GM21526 (cell line): ENCODE results near the gene LDLRAP1.
"Not testable (repeated sequence)": the region's sequence is repeated elsewhere in the genome, so short reads cannot be mapped to it uniquely, and the experiment has no call there.

ENCODE experiments used
- ATAC-seq: cut with Tn5 transposase; IDR thresholded peaks from one replicate; pipeline ENCODE4 v1.9.1; 2021; ENCODE audit warnings: moderate library complexity; ENCODE audit not compliant: unreplicated experiment, low FRiP score

Gene LDLRAP1

DNA sequence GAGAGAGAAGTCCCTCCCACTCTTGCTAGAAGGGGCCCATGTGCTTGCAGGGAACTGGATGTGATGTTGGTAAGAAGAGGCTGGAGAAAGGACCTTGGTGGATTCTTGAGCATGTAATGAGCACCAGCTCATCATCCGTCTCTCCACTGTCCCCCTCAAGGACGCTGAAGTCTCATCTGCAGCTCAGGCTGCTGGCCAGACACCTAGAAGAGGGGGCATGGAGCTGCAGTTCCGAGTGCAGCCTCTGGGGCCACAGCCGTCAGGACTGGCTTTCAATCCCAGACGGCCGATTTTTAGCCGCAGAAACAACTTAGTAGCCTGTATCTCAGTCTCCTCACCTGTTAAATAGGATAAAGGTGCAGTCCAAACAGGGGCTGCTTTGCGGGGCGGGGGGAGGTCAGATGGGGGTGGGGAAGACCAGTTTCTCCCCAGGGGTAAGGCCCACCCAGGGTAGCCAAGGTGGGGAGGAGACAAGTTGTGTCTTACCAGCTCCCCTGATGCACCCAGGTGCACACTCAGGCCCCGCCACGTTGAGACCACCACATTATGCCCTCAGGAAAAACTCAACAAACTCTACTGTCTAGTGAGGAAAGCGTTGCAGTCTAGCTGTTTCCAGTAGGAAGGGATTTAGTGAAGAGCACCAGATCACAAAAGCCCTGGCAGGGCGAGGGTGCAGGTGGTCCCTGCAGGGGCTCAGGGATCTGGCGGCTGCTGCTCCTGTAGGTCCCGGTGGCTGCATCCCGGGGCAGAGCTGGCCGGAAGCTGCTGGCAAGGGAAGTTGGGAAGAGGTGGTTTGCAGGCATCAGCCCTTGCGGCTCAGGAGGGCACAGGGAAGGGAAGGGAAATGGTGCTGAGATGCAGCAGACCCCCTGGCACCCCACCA, 29.5 kb downstream of the LDLRAP1 start:
- no peak for ATAC-seq

DNA sequence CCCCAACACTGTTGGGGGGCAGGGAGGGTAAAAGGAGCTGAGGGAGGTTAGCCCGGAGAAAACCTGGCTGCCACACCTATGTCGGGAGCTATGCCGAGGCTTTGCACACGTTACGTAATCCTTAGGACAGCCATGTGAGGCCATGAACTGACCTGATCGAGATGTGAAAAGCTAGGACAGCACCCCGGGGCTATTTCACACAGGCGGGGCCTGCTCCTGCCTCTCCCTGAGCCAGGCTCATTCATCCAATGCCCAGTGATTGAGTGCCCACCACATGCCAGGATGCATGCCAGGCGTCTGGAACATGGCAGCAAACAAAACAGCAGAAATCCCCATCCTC, 30.2 kb downstream of the LDLRAP1 start:
- ATAC-seq: no peak

DNA sequence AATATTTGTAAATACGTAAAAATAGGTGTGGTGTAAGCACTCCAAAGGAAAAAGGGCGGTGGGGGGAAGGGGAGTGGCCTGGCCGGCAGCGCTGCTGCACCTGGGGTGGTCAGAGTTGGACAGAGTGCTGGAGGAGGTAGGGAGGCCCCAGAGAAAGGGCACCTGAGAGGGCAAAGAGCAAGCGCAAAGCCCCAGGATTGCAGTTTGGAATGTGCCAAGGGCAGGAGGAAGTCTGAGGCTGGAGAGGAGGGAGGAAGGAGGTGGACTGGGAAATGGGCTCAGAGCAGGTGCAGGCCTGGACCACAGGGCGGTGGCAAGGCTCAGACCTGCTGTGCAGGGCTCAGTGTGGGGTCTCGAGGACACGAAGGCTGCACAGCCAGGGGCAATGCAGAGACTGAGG, 30.6 kb downstream of the LDLRAP1 start:
- ATAC-seq: no peak

DNA sequence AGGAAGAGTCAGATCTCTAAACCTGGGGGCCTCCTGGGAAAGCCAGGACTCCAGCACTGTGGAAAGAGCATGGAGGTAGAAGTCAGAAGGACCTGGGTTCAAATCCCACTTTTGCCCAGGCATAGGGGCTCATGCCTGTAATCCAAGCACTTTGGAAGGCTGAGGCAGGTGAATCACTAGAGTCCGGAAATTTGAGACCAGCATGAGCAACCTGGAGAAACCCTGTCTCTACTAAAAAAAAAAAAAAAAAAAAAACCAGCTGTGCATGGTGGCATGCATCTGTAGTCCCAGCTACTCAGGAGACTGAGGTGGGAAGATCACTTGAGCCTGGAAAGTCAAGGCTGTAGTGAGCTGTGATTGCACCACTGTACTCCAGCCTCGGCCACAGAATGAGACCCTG, 31.8 kb downstream of the LDLRAP1 start:
- ATAC-seq: no peak

DNA sequence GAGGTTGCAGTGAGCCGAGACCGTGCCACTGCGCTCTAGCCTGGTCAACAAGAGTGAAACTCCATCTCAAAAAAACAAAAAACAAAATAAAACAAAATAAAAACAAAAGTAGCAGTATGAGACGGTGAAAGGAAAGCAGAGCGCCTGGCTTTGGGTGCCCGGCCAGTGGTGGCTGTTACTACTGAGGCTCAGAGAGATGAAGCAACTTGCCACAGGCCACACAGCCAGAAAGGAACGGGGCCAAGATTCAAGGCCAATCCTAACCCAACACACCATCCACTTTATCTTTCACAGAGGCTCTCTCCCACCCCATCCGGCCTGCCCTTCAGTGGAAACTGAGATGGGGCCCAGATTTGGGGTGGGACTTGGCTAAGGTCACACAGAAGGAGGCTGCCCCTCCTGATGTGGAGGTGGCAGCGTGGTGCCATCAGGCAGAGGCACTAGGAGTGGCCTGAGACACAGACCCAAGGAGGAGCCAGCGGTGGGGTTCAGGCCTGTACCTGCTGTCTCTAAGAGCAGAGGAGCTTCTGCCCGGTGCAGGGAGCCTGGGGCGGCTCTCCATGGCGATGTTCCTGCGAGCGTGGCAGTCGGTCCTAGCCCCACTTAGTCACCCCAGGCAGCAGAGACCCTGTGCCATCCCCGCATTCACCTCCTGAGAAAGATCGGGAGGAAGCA, 33.2 kb downstream of the LDLRAP1 start:
- no peak for ATAC-seq

DNA sequence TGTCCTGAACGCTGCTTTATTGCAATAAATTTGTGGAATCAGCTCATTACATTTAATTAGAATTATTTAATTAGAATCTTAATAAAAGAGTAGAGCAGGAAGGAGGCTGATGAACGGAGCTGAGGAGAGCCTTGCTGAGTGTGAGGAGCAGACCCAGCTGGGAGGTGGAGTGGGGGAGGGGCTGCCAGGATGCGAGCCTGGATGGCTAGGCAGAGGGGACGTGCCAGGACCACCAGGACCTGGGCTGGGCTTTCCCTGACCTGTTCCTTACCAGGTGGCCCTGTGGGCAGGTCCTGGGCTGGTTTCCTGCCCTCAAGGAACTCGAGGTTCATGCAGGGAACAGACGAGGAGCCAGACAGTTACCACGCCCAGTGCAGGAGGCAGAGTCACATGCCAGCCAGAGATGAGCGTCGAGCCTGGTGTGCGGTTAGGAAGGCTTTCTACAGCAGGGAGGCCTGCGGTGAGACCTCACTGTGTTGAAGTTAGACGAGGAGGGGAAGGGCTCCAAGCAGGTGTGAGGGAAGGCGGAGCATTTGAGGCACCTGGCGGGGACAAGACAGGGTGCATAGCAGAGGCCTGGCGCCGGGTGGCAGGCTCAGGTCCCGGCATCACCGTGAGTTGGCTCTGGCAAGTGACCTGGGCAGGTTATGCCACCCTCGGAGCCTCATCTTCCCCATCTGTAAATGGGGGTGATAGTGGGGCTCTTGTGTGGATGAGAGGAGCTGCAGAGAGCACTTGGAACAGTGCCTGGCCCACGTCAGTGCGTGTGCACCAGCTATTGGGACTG, 33.9 kb downstream of the LDLRAP1 start:
- no peak for ATAC-seq

DNA sequence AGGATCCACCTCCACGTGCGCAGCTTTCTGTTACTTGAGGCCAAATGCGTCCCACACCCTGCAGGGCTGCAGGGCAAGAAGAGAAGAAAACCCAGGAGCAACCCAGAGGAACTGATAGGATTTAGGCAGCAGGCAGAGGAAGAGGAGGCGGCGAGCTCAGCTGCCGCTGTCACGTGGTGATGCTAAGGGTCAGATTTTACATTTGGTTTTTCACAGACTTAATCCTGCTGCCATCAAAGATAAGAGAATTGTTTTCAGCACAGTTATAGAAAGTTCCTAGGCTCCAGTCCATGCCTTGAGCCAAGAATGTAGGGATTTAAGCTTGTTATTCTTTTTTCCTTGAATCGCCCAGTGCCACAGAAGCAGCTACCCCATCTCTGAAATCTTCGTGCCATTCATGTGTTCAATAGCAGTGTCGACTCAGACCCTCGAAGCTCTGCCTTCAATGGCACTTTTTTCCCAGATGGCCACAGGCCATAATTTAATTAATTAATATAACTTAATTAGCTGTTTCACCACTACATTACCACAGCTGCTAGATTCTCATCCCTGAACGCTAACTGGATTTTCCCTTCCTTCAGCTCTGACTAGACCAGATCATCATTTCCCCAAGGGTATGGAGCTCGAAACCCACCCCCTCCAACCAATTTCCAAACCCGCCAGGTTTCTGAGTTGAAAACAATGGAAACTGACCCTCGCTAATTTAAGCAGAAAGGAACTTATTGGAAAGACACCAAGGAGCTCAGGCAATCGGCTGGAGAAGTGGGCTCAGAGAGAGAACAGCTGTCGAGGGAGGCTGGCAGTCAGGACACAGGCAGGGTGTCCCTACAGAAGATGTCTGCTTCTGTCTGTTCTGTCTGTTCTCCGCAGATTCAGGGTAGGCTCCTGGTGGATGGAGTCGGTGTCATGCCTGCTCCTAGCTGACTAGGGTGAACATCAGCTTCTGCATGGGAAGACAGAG, 36.2 kb downstream of the LDLRAP1 start:
- no peak for ATAC-seq

DNA sequence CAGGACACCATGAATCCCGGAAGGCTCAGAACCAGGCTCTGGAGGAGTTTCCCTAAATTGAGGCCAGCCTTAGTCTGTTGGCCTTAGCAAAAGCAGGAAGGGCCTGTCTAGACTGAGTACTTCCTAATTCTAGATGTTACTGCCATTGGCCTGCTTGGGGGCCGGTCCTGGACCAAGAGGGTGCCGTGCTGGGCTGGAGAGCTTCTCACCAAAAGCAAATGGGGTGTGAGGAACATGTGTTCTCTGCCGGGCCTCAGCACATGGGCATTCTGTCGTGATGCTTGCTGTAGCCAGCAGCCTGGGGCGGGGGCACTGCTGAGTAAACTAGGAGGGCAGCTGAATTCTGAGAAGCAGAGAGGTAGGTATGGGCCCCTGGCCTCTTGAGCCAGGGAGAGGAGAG, 37.5 kb downstream of the LDLRAP1 start:
- no peak for ATAC-seq

DNA sequence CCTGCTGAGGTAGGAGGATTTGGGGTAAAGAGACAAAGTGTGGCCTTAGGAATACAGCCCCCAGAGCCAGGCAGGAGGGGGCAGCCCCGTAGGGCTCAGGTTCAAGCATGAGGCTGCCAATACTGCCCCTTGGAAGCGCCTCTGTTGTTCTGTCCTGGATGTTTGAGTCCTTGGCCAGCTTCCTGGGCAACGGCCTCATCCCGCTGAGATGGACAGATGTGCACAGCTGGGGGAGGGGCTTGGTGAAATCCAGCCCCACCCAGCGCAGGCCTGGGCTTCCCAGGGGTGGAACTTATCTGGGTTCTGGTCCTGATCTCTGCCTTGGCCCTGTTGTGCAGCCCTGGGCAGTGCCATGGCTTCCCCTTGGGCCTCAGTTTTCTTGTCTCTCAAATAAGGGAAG, 38.4 kb downstream of the LDLRAP1 start:
- no peak for ATAC-seq

DNA sequence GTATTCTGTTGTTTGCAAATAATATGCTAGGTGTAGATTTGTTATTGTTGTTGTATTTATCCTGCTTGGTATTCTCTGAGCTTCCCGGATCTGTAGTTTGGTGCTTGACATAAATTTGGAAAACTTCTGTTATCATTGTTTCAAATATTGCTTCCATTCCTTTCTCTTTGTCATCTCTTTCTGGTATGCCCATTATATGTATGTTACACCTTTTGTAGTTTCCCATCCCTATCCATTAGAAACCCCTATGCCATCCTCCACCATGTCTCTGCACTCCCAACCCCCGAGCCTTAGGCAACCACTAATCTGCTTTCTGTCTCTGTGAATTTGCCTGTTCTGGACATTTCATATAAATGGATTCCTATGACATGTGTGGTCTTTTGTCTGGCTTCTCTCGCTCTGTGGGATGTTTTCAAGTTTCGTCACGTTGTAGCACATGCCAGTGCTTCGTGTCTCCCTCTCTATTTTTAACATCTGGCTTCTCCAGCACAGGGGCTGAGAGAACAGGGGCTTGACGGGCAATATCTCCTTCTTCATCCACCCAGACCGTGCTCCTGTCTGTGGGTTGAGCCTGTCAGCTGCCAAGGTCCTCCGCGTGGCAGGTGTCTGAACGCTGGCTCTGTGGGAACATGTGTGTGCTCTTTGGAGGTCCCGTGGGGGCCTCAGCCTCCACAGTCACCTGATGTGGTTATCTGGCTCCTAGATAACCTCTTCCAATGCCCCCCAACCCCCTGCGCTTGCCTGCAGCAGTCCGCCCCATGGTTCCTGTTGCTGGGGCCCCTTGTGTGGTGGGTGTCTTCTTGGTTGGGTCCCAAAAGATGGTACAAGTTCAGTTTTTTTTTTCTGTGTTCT, 40.3 kb downstream of the LDLRAP1 start:
- no peak for ATAC-seq

DNA sequence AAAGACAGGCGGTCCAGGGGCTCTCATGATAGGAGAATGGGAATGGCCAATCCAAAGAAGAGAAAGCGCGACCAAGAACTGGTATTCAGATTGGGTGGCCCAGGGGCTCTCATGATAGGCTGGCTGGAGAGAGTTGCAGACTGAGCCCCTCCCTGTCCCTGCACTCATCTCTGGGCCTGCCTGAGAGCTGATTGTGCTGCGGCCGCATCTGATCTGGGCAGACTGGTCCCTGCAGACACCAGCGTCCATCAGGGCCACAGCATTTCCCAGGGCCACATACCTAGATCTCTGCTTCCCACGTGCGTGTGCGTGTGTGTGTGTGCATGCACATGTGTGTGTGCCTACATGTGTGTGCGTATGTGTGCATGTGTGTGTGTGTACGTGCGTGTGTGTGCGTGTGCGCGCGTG, 42.8 kb downstream of the LDLRAP1 start:
- ATAC-seq: no peak

DNA sequence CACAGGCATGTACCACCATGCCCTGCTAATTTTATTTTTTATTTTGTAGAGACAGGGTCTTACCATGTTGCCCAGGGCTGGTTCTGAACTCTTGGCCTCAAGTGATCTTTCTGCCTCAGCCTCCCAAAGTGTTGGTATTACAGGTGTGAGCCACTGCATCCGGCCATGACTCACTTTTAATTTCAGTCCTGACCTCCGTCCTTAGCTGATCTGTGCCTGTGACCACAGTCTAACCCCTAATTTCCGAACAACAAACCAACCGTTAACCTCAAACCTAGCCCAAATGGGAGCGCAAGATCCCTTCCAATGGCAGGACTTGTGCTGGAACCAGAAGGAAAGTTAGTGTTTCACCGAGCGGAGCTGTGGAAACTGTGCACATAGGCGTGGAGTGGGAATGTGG, 43.9 kb downstream of the LDLRAP1 start:
- ATAC-seq: no peak

DNA sequence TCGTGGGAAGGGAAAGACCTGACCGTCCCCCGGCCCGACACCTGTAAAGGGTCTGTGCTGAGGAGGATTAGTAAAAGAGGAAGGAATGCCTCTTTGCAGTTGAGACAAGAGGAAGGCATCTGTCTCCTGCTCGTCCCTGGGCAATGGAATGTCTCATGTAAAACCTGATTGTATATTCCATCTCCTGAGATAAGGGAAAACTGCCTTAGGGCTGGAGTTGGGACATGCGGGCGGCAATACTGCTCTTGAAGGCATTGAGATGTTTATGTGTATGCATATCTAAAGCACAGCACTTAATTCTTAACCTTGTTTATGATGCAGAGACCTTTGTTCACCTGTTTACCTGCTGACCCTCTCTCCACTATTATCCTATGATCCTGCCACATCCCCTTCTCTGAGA, 44.8 kb downstream of the LDLRAP1 start:
- ATAC-seq: not testable (repeated sequence)

DNA sequence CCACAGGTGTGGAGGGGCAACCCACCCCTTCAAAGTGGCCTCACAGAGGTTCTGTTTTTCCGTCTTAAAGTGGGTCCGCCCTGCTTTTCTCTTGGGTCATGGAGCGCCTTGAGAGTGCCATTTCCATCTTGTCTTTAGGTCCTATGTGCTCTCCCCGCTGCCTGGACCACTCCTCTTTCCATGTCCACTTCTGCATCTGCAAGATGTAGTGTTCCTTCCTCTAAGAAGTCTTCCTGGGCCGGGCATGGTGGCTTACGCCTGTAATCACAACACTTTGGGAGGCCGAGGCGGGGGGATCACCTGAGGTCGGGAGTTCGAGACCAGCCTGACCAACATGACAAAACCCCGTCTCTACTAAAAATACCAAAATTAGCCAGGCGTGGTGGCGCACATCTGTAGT, 45.4 kb downstream of the LDLRAP1 start:
- ATAC-seq: not testable (repeated sequence)

DNA sequence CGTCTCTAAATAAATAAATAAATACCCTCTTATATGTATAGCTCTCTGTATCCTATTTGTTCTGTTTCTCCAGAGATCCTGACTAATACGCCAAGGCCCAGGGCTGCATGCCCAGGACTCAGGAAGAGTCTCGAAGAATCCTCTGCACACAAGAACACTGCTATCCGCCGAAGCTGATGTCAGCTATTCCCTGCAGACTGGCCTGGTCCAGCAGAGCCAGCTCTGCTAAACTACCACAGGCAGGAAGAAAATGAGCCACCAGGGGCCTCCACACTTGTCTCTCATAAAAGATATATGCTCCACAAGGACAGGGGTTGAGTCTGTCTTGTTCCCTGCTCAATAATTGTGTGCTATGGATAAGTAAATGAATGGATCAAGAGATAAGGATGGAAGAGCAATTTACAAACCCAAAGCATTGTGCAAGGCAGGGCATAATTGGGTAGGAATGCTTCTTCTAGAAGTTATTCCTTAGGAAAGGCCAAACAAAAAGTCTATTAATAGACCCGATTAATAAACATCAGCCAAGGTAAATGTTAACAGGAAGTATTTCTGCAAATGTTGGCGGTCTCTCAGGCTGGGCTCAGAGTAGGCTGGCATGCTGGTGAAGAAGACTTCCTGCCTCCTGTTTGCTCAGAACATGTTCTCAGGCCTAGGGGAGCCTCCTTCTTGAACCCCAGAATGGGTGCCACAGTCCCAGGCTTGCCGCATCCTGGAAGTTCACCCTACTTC, 46.9 kb downstream of the LDLRAP1 start:
- ATAC-seq: no peak

DNA sequence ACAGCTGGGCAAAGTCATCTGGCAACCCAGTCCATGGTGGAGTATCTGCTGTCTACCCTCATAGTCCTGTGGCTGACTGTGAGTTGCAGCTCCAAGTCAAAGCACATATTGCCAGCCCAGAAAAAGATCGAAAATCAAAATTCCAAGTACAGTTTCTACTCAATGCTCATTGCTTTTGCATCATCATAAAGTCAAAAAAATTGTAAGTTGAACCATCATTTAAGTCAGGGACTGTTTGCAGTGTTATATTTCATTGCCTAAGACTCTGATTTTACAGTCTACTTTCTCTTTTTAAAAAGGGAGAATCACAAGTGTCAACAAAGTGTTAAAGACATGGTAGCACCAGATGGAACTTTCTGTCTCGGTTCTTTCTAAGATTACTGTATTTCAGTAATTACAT, 50.5 kb downstream of the LDLRAP1 start:
- no peak for ATAC-seq

DNA sequence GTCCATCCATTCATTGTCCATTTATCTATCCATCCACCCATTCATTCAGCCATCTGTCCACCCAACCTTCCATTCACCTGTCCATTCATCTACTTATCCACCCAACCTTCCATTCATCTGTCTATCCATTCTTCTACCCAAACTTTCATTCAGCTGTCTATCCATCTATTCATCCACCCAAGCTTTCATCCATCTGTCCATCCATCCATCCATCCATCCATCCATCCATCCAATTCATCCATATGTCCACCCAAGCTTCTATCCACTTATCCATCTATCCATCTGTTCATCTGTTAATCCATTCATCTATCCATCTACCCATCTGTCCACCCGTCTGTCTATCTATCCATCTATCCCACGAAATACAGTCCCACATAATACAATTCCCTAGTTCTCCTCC, 51.6 kb downstream of the LDLRAP1 start:
- no peak for ATAC-seq

DNA sequence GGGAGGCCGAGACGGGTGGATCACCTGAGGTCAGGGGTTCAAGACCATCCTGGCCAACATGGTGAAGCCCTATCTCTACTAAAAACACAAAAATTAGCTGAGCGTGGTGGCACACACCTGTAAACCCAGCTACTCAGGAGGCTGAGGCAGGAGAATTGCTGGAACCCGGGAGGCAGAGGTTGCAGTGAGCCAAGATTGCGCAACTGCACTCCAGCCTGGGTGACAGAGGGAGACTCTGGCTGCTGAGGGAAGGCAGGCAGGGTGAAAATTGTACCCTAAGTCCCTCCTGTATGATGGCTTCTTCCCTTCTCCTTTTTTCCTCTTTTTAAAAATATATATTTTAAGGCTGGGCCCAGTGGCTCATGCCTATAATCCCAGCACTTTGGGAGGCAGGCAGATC, 53.2 kb downstream of the LDLRAP1 start:
- not testable (repeated sequence) for ATAC-seq

DNA sequence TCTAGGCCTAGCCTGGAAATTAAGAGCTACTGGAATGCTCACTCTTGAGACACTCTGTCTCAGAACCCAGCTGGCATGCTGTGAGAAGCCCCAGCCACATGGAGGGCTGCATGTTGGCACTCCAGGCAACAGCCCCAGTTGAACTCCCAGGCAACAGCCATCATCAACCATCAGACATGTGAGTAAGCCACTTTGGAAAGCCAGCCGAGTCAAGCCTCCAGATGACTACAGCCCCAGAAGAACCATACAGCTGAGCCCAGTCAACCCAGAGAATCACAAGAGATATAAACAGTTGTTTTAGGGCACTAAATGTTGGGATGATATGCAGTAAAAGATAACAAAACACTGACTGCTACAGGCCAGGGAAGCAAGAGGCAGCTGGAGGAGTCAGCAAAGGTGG, 55.5 kb downstream of the LDLRAP1 start:
- ATAC-seq: no peak
